Activated CD4-positive, alpha-beta T cell treated with anti-CD3 and anti-CD28 coated beads for 48 hours (primary cell): ENCODE data around the gene LTB4R2.

ENCODE experiments used
- DNase-seq: peaks from one replicate; pipeline ENCODE4 v3.0.0-alpha.2; 2020

LTB4R2 gene

GRCh38 chr14:24321212-24321975 lies 11.5 kb downstream of the LTB4R2 start:
- no peak for DNase-seq

- no peak for DNase-seq
These were observed 12.7 kb downstream of the LTB4R2 start for GRCh38 chr14:24322672-24323071.

GRCh38 chr14:24323341-24323740 lies 13.4 kb downstream of the LTB4R2 start:
- DNase-seq = no peak

GRCh38 chr14:24324024-24324423 lies 14.1 kb downstream of the LTB4R2 start:
- DNase-seq = no peak

- DNase-seq = no peak
These were observed 15.1 kb downstream of the LTB4R2 start for GRCh38 chr14:24325041-24325530.

GRCh38 chr14:24325963-24326362 lies 16.0 kb downstream of the LTB4R2 start:
- no peak for DNase-seq

GRCh38 chr14:24327303-24327702 lies 17.4 kb downstream of the LTB4R2 start:
- no peak for DNase-seq

- peak; percentile 36 for DNase-seq
These were observed 18.0 kb downstream of the LTB4R2 start for GRCh38 chr14:24327914-24328313.

- no peak for DNase-seq
These were observed 19.2 kb downstream of the LTB4R2 start for GRCh38 chr14:24329073-24329663.

GRCh38 chr14:24329736-24330135 lies 19.8 kb downstream of the LTB4R2 start:
- DNase-seq = peak; percentile 59

GRCh38 chr14:24330973-24331674 lies 21.2 kb downstream of the LTB4R2 start:
- DNase-seq = no peak

GRCh38 chr14:24331731-24332267 lies 21.9 kb downstream of the LTB4R2 start:
- no peak for DNase-seq

GRCh38 chr14:24332268-24332993 lies 22.5 kb downstream of the LTB4R2 start:
- DNase-seq = peak; percentile 90

GRCh38 chr14:24334431-24335291 lies 24.7 kb downstream of the LTB4R2 start, which contains the start of gene ADCY4:
ADCY4 (minus strand) TSS chr14:24335071; CDS start chr14:24334652, 419 bp downstream.
- peak; percentile 39 for DNase-seq

- no peak for DNase-seq
These were observed 25.7 kb downstream of the LTB4R2 start for GRCh38 chr14:24335461-24336171.

- DNase-seq = no peak
These were observed 27.3 kb downstream of the LTB4R2 start for GRCh38 chr14:24337144-24337823.

GRCh38 chr14:24337824-24338175 lies 27.9 kb downstream of the LTB4R2 start:
- no peak for DNase-seq

GRCh38 chr14:24338843-24339242 lies 28.9 kb downstream of the LTB4R2 start:
- no peak for DNase-seq

- DNase-seq = peak; percentile 76
These were observed 29.6 kb downstream of the LTB4R2 start, which contains the start of gene RIPK3 for GRCh38 chr14:24339284-24340151. RIPK3 (minus strand) TSS chr14:24339991; CDS start chr14:24339826, 165 bp downstream.
